Neural crest cell (in vitro differentiated cells): Measurements from ENCODE around the gene MB21D2. TPM values are rescaled to one million over a fixed set of nuclear protein-coding genes. Genes with fewer than 3 reads are reported as not detected.

Experiments
- DNase-seq: peaks from one replicate; pipeline ENCODE4 v3.0.0; 2021; ENCODE audit warnings: low read depth, mixed read lengths, low spot score
- H3K27ac Mint-ChIP-seq: one replicate; pipeline ENCODE4 v1.8.0; 2021; ENCODE audit warnings: mild to moderate bottlenecking, mixed read lengths; ENCODE audit not compliant: unreplicated experiment
- H3K27me3 Mint-ChIP-seq: 2 replicates; pipeline ENCODE4 v1.8.0; 2021; ENCODE audit warnings: low read depth, mild to moderate bottlenecking, mixed read lengths
- H3K36me3 Mint-ChIP-seq: 2 replicates; pipeline ENCODE4 v1.8.0; 2021; ENCODE audit warnings: low read depth, mild to moderate bottlenecking, mixed read lengths
- H3K4me1 Mint-ChIP-seq: 2 replicates; pipeline ENCODE4 v1.8.0; 2021; ENCODE audit warnings: mixed read lengths
- H3K4me3 Mint-ChIP-seq: one replicate; pipeline ENCODE4 v1.8.0; 2021; ENCODE audit warnings: mild to moderate bottlenecking, mixed read lengths
- H3K9me3 Mint-ChIP-seq: 2 replicates; pipeline ENCODE4 v1.8.0; 2021; ENCODE audit warnings: mixed read lengths
- total RNA-seq: library from RNA; stranded (reverse); gene quantifications from 2 replicates; pipeline ENCODE4 v1.2.1, GENCODE V29; 2021
- TF ChIP-seq, protein P1 (sequence below): fragments of 200-600 bp; sonication (generic); conservative IDR thresholded peaks from 2 replicates; pipeline ENCODE4 v1.5.0; 2021; ENCODE audit warnings: antibody characterized with exemption, mild to moderate bottlenecking

The MB21D2 gene
- total RNA-seq, 1 donor from 2014 or later, result 5.5 TPM

DNA sequence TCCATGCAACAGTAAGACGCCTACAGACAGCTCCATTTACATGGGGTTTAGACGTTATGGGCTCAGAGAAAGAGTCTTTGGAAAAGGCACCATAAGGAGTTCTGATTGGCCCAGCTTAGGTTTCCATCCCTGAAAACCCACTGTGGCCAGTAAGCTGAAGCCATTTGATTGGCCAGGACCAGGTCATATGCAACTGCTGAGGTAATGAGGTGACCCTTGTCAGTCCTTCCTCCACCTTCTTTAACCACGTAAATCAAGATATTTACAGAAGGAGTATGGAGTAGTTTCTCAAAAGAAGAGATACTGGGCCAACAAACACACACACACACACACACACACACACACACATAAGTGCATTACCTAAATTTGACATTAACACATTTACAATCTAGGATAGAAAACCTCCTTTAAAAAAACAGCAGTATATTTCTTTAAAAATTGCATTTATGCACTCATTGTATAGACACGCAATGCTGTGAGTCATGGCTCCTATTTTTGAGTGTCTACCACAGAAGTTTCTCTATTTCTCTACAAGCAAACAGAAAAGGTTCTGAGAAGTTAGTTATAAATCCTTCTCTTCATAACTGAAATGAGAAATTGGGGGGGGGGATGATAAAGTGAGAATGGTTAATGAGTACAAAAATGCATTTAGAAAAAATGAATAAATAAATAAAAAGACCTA is 16.3 kb upstream of the MB21D2 start:
- no peak for DNase-seq
- Mint-ChIP-seq H3K4me1 (peaks cover 5% of the 10 kb centered on the region), H3K36me3 (no peaks in the 10 kb centered on the region), H3K27ac (no peak overlapping the region), H3K4me3 (no peak overlapping the region), H3K9me3 (no peaks in the 10 kb centered on the region), H3K27me3 (no peaks in the 10 kb centered on the region)
- TF ChIP-seq, protein P1, sequence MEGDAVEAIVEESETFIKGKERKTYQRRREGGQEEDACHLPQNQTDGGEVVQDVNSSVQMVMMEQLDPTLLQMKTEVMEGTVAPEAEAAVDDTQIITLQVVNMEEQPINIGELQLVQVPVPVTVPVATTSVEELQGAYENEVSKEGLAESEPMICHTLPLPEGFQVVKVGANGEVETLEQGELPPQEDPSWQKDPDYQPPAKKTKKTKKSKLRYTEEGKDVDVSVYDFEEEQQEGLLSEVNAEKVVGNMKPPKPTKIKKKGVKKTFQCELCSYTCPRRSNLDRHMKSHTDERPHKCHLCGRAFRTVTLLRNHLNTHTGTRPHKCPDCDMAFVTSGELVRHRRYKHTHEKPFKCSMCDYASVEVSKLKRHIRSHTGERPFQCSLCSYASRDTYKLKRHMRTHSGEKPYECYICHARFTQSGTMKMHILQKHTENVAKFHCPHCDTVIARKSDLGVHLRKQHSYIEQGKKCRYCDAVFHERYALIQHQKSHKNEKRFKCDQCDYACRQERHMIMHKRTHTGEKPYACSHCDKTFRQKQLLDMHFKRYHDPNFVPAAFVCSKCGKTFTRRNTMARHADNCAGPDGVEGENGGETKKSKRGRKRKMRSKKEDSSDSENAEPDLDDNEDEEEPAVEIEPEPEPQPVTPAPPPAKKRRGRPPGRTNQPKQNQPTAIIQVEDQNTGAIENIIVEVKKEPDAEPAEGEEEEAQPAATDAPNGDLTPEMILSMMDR, result no peak

DNA sequence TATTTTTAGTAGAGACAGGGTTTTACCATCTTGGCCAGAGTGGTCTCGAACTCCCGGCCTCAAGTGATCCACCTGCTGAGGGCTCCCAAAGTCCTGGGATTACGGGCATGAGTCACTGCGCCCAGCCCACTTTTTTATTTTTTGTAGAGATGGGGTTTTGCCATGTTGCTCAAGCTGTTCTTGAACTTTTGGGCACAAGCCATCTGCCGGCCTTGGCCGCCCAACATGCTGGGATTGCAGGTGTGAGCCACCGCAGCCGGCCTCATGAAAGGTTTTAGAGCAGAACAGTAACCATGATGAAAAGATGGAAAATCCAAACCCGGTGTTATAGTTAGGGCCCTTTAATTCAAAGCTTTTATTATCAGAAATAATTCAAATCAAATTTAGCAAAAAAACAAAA is 15.6 kb upstream of the MB21D2 start:
- H3K27me3 Mint-ChIP-seq, result no peaks in the 10 kb centered on the region
- H3K27ac Mint-ChIP-seq, result no peak overlapping the region
- no peaks in the 10 kb centered on the region for H3K36me3 Mint-ChIP-seq
- TF ChIP-seq, protein P1, result no peak
- H3K9me3 Mint-ChIP-seq, result no peaks in the 10 kb centered on the region
- no peak overlapping the region for H3K4me3 Mint-ChIP-seq
- peaks cover 5% of the 10 kb centered on the region for H3K4me1 Mint-ChIP-seq
- no peak for DNase-seq

DNA sequence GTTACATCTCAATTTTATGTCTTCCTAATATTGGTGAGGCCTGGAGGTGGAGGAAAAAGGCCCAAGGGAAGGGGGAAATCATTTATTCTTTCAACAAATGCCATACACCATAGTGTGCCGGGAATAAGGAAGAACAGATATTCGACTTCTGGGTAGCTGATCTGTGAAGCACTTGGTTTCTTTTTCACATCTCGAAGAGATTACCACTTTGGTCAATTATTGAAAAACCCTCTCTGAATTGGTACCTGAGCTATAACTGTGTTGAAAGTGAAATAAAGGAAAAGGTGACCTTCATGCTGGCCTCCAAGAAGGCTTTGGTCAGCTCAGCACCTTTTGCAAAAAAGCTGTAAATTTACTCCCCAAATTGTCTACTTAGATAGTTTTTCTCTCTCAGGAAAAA is 14.2 kb upstream of the MB21D2 start:
- Mint-ChIP-seq H3K4me3 (no peak overlapping the region), H3K27ac (no peak overlapping the region)
- DNase-seq, result no peak

DNA sequence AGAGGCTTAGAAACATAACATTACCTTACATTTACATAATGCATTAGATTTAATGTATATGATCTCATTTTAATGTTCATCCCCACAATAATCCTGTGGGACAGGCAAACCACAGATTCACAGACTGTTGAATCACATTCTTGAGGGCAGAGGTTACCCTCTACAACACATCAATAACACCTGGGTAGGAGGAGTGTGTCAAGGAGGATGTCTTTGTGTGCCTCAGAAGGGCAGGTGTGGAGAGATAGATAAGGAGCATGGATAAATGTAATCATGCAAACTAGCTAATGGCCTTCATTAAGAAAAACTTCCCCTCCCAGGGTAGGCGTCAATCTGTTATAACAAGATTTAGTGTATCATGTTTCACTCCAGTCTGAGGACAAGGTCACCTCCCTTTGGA is 12.9 kb upstream of the MB21D2 start:
- Mint-ChIP-seq H3K4me3 (no peak overlapping the region), H3K27me3 (no peaks in the 10 kb centered on the region), H3K9me3 (no peaks in the 10 kb centered on the region), H3K4me1 (peaks cover 5% of the 10 kb centered on the region), H3K36me3 (no peaks in the 10 kb centered on the region), H3K27ac (no peak overlapping the region)
- TF ChIP-seq, protein P1, result no peak
- no peak for DNase-seq

More for the DNA sequence above, 14.2 kb upstream of the MB21D2 start:
- Mint-ChIP-seq H3K9me3 (no peaks in the 10 kb centered on the region), H3K4me1 (peaks cover 5% of the 10 kb centered on the region), H3K27me3 (no peaks in the 10 kb centered on the region), H3K36me3 (no peaks in the 10 kb centered on the region)
- TF ChIP-seq, protein P1, result no peak

DNA sequence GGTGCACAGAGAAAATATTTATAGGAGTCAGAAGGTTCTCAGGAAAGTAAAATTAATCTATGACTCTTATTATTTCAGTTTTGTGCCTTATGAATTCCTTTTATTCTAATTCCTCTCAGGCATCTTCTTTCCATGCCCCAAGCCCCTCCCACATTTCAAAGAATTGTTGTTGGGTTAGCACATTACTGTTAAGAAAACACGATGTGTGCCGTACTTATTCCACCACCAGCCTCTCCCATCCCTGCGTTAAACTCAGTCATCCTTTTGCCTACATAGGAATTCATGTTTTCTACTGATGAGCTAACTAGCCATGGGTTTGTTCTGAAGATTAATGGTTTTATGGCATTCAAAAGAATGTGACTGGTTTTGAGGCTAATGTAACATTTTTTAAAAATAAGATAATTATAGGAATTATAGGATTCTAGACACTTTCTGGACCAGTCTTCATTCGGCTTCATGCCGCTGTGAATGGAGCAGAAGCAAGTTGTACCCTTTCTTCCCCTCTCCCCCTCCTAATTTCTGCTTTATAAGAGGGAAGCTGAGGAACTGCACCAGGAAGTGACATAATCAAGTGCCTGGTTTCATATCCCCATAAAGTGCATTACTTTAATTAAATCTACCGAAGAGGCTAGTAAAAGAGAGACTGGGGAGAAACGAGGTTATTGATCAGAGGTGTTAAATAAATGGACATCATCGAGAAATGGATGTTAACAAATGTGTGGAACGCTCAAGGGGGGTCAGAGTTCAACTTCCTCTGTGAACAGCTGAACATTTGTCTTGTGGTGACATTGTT is 12.3 kb upstream of the MB21D2 start:
- TF ChIP-seq, protein P1, result no peak
- Mint-ChIP-seq H3K36me3 (no peaks in the 10 kb centered on the region), H3K27me3 (no peaks in the 10 kb centered on the region), H3K9me3 (no peaks in the 10 kb centered on the region), H3K4me1 (peaks cover 5% of the 10 kb centered on the region), H3K4me3 (no peak overlapping the region), H3K27ac (no peak overlapping the region)
- DNase-seq, result no peak
